PC-3 (cell line): ENCODE data around the gene DMBX1. TPM values are rescaled to one million over a fixed set of nuclear protein-coding genes. Genes with fewer than 3 reads are reported as not detected.

Source experiments
- ATAC-seq: fragments of 200-7000 bp; cut with Tn5 transposase; 2 replicates; pipeline ENCODE4 v1.9.1; 2020; ENCODE audit warnings: mild to moderate bottlenecking, moderate library complexity
- BruUV-seq: library from RNA; stranded (reverse); fragments of 400-500 nt; replicated peaks from 2 replicates; lab custom pipeline; 2021; lab: Mats Ljungman, UMichigan
- CTCF ChIA-PET: fragments of 300-600 bp; sonication (Branson Sonifier 250); formaldehyde crosslinking; loops from one replicate; lab custom pipeline; 2022; ENCODE audit warnings: antibody characterized with exemption; lab: Charles Lee
- POLR2A ChIA-PET: fragments of 300-600 bp; sonication (Branson Sonifier 250); formaldehyde crosslinking; loops from one replicate; lab custom pipeline; 2022; ENCODE audit warnings: antibody characterized with exemption; ENCODE audit not compliant: unreplicated experiment; lab: Charles Lee
- DNase-seq: peaks from one replicate; pipeline ENCODE4 v3.0.0-alpha.2; 2015
- H2AFZ ChIP-seq: fragments of 300-600 bp; sonication (generic); 2 replicates; pipeline ENCODE4 v1.6.0; 2016; ENCODE audit warnings: antibody characterized with exemption, low read length
- H3F3A ChIP-seq: fragments of 300-600 bp; sonication (generic); one replicate; pipeline ENCODE4 v1.6.0; 2017; ENCODE audit warnings: antibody characterized with exemption, low read length, control low read depth, mild to moderate bottlenecking; ENCODE audit not compliant: unreplicated experiment
- H3K27ac ChIP-seq: fragments of 300-600 bp; sonication (generic); 2 replicates; pipeline ENCODE4 v1.5.1; 2016; ENCODE audit warnings: mild to moderate bottlenecking, low read length
- H3K27me3 ChIP-seq: fragments of 300-600 bp; sonication (generic); 2 replicates; pipeline ENCODE4 v1.6.1; 2016; ENCODE audit warnings: low read length, mixed read lengths
- H3K36me3 ChIP-seq: fragments of 300-600 bp; sonication (generic); 2 replicates; pipeline ENCODE4 v1.6.1; 2016; ENCODE audit warnings: low read depth, mixed run types, low read length, mixed read lengths
- H3K4me1 ChIP-seq: fragments of 300-600 bp; sonication (generic); 2 replicates; pipeline ENCODE4 v1.5.1; 2016; ENCODE audit warnings: low read length; ENCODE audit not compliant: insufficient read depth
- H3K4me2 ChIP-seq: fragments of 300-600 bp; sonication (generic); 2 replicates; pipeline ENCODE4 v1.6.0; 2016; ENCODE audit warnings: low read length
- H3K4me3 ChIP-seq: fragments of 300-600 bp; sonication (generic); 2 replicates; pipeline ENCODE4 v1.5.1; 2016; ENCODE audit warnings: mild to moderate bottlenecking, low read length, mixed read lengths
- H3K79me2 ChIP-seq: fragments of 300-600 bp; sonication (generic); 2 replicates; pipeline ENCODE4 v1.6.1; 2017; ENCODE audit warnings: low read length, mixed read lengths
- H3K9ac ChIP-seq: fragments of 300-600 bp; sonication (generic); 2 replicates; pipeline ENCODE4 v1.6.0; 2016; ENCODE audit warnings: mild to moderate bottlenecking, low read length
- H3K9me2 ChIP-seq: fragments of 300-600 bp; sonication (generic); replicated peaks from 2 replicates; pipeline ENCODE4 v1.6.1; 2016; ENCODE audit warnings: mixed run types, low read length, mixed read lengths
- H3K9me3 ChIP-seq: fragments of 300-600 bp; sonication (generic); 2 replicates; pipeline ENCODE4 v1.6.1; 2016; ENCODE audit warnings: low read length, mixed read lengths
- H4K20me1 ChIP-seq: fragments of 300-600 bp; sonication (generic); 2 replicates; pipeline ENCODE4 v1.6.1; 2016; ENCODE audit warnings: low read length, mixed read lengths
- CTCF ChIP-seq: fragments of 300-600 bp; sonication (generic); conservative IDR thresholded peaks from 2 replicates; pipeline ENCODE4 v1.5.1; 2017; ENCODE audit warnings: antibody characterized with exemption, low read depth, mild to moderate bottlenecking, low read length
- EZH2 ChIP-seq: fragments of 300-600 bp; sonication (generic); IDR thresholded peaks from one replicate; pipeline ENCODE4 v1.6.1; 2017; ENCODE audit warnings: antibody characterized with exemption, mild to moderate bottlenecking, low read length; ENCODE audit not compliant: unreplicated experiment
- EZH2phosphoT487 ChIP-seq: fragments of 300-600 bp; sonication (generic); IDR thresholded peaks from 2 replicates; pipeline ENCODE4 v1.6.1; 2018; ENCODE audit warnings: mild to moderate bottlenecking, antibody characterized with exemption, low read length, borderline replicate concordance
- intact Hi-C: fragments of 100-400 bp; cut with micrococcal nuclease; formaldehyde crosslinking; loops from 2 replicates; pipeline ENCODE4 v1.9.0; 2023
- total RNA-seq: library from RNA; depleted of rRNA; stranded (reverse); fragments of >200 nt; gene quantifications from 2 replicates; pipeline ENCODE4 v1.2.3, GENCODE V29; 2014

Gene DMBX1
- total RNA-seq, 1 experiment from 2014 or later = 2.4 TPM

GRCh38 chr1:46533179-46533864 is 43.7 kb downstream of the DMBX1 start:
- Histone ChIP-seq H3K9me3 (no peaks in the 10 kb centered on the region), H3K9me2 (no peaks in the 10 kb centered on the region), H4K20me1 (no peaks in the 10 kb centered on the region), H3K79me2 (no peaks in the 10 kb centered on the region), H3K4me1 (peaks cover 11% of the 10 kb centered on the region; the same call in 1 of the 2 replicates), H3F3A (no peaks in the 10 kb centered on the region), H2AFZ (peak overlapping the region; percentile 58; the same call in 1 of the 2 replicates), H3K27me3 (no peaks in the 10 kb centered on the region), H3K4me3 (peak overlapping the region; percentile 49), H3K27ac (no peak overlapping the region), H3K4me2 (peak overlapping the region; percentile 76), H3K9ac (no peak overlapping the region), H3K36me3 (no peaks in the 10 kb centered on the region)
- ATAC-seq (peak; percentile 25; the same call in 1 of the 2 replicates), DNase-seq (no peak)
- TF ChIP-seq EZH2 (no peak), EZH2phosphoT487 (peak; percentile 80)
- BruUV-seq = no TSS peak
- CTCF ChIA-PET = interaction anchor here (0.7 kb wide), 1 partner anchor 96 kb away, joined by 8 read pairs; no protein-coding TSS in a partner anchor
- intact Hi-C loops = no loop called here
- POLR2A ChIA-PET = no interaction called here

- BruUV-seq = no TSS peak
- TF ChIP-seq CTCF (peak; percentile 74), EZH2 (no peak), EZH2phosphoT487 (no peak)
- Histone ChIP-seq H3K9me3 (no peaks in the 10 kb centered on the region), H4K20me1 (no peaks in the 10 kb centered on the region), H3K9me2 (no peaks in the 10 kb centered on the region), H3F3A (no peaks in the 10 kb centered on the region), H3K9ac (no peak overlapping the region), H2AFZ (0 out of 2 replicates have a peak overlapping the region, but pooled peaks have one; percentile 35), H3K27me3 (no peaks in the 10 kb centered on the region), H3K36me3 (no peaks in the 10 kb centered on the region), H3K79me2 (no peaks in the 10 kb centered on the region), H3K4me3 (no peak overlapping the region), H3K27ac (no peak overlapping the region), H3K4me1 (peaks cover 11% of the 10 kb centered on the region; the same call in 1 of the 2 replicates), H3K4me2 (no peak overlapping the region)
- ChIA-PET CTCF (interaction anchor here (2.0 kb wide), 1 partner anchor 88 kb away, joined by 10 read pairs; no protein-coding TSS in a partner anchor), POLR2A (no interaction called here)
- ATAC-seq (peak; percentile 42), DNase-seq (peak; percentile 59)
- intact Hi-C loops = no loop called here
These were observed 45.4 kb downstream of the DMBX1 start for GRCh38 chr1:46535063-46535462.

- Histone ChIP-seq H3K27me3 (no peaks in the 10 kb centered on the region), H3K4me2 (no peak overlapping the region), H3K27ac (no peak overlapping the region), H2AFZ (no peak overlapping the region), H3K9ac (no peak overlapping the region), H3K4me1 (peaks cover 3% of the 10 kb centered on the region; the same call in 1 of the 2 replicates), H3K4me3 (no peak overlapping the region), H3F3A (no peaks in the 10 kb centered on the region), H3K9me3 (no peaks in the 10 kb centered on the region), H3K9me2 (no peaks in the 10 kb centered on the region), H4K20me1 (no peaks in the 10 kb centered on the region), H3K79me2 (no peaks in the 10 kb centered on the region), H3K36me3 (no peaks in the 10 kb centered on the region)
- intact Hi-C loops = no loop called here
- TF ChIP-seq EZH2 = no peak
- TF ChIP-seq CTCF = no peak
- no peak for TF ChIP-seq EZH2phosphoT487
- DNase-seq (no peak), ATAC-seq (no peak)
- CTCF ChIA-PET = no interaction called here
- BruUV-seq = no TSS peak
- POLR2A ChIA-PET = no interaction called here
These were observed 46.9 kb downstream of the DMBX1 start for GRCh38 chr1:46536527-46536926.
